Stimulated activated CD4-positive, alpha-beta T cell treated with anti-CD3 and anti-CD28 coated beads, Interleukin-1b, Interleukin-23, amount 100 ng/mL, for 4 hours (primary cell): ENCODE data around the gene TPR.
"Not testable (repeated sequence)": the region's sequence is repeated elsewhere in the genome, so short reads cannot be mapped to it uniquely, and the experiment has no call there.

Experiments used
- DNase-seq, 2 donors: peaks; one replicate each; pipeline ENCODE4 v3.0.0-alpha.2; 2020; ENCODE audit warnings: low read depth in 2 of 2

Gene TPR

GRCh38 chr1:186375152-186375928 lies at the start of gene TPR, which contains the start of gene ODR4:
TPR (minus strand) TSS chr1:186375253; CDS start chr1:186375028, 225 bp downstream.
ODR4 (plus strand) TSS chr1:186375838; CDS start chr1:186379786, 3,948 bp downstream.
- DNase-seq = peak; percentile 90 to 93

DNA sequence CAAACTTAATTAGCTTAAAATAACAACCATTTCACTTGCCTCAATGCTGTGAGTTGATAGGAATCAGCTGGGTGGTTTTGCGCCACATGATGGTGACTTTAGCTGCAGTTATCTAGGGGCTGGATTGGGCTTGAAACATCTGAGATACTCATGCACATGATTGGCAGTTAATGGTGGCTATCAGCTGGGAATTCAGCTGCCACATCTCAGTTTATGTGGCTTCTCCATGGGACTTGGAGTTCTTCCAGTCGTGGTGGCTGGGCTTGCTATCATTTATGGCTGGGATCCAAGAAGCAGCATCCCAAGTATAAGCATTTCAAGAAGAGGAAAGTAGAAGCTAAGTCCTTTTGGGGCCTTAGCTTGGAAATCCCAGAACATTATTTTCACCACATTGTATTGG lies 49.5 kb upstream of the TPR start:
- no peak for DNase-seq

DNA sequence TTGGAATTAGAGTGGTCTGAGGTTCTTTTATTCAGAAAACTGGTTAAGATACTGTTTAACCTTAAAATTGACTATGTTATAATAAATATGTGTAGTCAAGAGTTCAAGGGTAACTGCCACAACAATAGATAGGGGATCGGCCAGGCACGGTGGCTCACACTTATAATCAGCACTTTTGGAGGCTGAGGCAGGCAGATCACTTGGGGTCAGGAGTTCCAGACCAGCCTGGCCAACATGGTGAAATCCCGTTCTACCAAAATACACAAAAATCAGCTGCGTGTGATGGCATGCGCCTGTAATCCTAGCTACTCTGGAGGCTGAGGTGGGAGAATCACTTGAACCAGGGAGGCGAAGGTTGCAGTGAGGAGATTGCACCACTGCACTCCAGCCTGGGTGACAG lies 46.4 kb upstream of the TPR start:
- DNase-seq = no peak

- no peak for DNase-seq
Measured at GRCh38 chr1:186420923-186421322, 45.9 kb upstream of the TPR start.

DNA sequence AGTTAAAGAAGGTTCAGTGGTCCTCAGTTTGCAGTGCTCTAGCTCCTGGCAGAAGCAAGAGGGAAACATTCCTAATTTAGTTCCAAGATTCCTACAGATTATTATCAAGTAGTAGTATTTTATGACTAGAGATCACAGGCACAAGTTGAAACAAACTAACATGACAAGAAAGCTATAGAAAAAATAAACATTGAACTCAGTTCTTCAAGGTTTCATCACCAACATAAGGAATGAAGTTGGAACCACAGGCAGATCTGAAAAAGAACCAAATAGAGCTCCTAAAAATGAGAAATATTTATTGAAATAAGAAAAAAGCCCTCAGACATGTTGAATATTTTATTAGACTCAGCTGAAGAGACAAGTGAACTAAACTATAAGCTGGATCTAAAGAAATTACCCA lies 45.3 kb upstream of the TPR start:
- no peak for DNase-seq

DNA sequence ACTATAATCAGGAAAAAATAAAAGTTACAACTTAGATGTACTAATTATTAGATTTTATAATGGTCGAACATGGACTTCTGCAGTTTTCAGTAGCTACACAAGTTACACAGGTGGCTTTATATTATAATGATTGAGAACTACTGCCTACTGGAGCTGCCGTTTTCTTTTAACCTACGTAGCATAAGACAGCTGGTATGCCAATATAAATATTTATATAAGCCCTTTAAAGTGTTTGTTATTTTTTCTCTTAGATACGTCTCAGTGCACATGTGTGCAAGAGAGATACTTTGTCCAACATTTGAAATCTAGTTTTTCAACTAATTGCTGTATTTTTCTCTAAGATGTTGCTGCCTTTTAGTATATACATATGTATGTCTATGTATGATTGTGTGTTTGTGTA lies 43.5 kb upstream of the TPR start:
- DNase-seq = no peak

DNA sequence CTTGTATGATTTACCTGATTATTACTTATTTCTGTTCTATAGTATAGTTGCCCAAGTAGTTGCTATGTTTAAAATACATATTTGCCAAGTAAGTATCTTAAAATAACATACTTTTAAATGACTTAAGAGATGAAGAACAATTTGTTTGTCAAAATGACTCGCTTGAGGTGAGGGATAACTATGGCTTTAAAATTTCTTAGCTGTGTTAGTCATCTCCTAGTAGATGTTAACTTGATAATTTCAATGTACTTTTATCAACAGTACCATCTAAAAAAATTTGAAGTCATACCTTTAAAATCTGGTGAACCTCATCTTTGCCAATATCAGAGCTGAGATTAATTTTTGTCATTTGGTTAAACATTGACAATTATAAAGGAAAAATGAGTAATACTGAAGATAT lies 38.3 kb upstream of the TPR start:
- DNase-seq = no peak

DNA sequence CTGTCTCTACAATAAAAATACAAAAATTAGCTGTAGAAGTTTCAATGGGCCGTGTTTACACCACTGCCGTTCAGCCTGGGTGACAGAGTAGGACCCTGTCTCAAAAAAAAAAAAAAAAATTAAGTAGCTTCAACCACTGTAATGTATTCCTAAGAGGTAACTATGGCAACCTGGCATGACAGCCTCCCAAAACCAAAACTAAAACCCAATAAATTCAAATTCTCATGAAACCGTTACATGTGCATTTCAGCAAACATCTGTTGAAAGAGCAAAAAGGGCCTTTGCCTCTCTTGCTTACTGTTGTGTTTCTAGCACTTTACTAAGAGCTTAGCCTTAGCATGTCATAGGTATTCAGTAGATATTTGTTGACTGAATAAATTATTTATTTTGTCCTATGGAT lies 34.0 kb upstream of the TPR start:
- no peak for DNase-seq

- DNase-seq = no peak
Measured at GRCh38 chr1:186404454-186405051, 29.5 kb upstream of the TPR start.

DNA sequence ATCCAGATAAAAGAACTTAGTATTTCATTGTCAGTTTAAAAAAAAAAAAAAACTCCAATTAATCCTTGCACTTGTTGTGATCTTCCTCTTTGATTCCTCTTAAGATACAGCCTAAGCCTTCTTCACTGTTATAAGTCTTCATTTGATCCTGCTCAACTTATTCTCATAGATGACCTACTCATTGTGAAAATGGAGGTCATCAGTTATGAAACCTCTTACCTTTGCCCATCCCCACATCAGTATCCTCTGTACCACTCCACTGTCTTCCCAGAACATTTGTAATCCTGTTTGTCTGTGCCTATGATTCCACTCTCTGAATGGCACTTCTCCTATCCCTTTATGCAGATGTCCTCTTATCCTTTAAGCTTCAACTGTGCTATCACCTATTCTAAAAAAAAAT lies 28.6 kb upstream of the TPR start:
- no peak for DNase-seq

- DNase-seq = not testable (repeated sequence)
Measured at GRCh38 chr1:186401446-186401845, 26.4 kb upstream of the TPR start.

GRCh38 chr1:186392711-186393110 lies 17.7 kb upstream of the TPR start:
- DNase-seq = not testable (repeated sequence)

DNA sequence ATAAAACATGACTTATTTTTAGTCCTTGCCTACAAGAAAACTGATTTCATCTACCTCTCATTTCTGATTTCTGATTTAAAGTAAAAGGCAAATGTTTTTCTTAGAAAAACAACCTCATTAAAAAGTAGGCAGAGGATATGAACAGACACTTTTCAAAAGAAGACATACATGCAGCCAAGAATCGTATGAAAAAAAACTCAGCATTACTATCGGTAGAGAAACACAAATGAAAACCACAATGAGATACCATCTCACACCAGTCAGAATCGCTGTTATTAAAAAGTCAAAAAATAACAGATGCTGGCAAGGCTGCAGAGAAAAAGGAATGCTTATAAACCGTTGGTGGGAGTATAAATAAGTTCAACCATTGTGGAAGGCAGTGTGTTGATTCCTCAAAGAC lies 16.8 kb upstream of the TPR start:
- no peak for DNase-seq

DNA sequence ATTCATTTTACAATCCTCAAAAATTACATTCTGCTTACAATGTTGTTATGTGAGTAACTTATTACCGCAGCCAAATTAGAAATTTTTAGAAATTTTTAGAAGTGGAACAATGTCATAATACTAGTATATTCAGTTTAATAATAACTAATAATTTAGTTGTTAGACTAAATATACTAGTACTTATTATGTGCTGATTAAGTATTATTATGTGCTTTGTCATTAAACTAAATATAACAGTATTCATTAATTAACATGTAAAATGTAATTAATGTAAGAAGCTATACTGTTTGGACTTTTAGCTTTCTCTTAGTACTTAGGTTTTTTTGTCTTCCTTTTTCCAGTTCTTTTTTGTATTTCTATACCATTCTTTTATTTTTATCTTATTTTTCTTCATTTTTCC lies 15.9 kb upstream of the TPR start:
- DNase-seq = no peak

DNA sequence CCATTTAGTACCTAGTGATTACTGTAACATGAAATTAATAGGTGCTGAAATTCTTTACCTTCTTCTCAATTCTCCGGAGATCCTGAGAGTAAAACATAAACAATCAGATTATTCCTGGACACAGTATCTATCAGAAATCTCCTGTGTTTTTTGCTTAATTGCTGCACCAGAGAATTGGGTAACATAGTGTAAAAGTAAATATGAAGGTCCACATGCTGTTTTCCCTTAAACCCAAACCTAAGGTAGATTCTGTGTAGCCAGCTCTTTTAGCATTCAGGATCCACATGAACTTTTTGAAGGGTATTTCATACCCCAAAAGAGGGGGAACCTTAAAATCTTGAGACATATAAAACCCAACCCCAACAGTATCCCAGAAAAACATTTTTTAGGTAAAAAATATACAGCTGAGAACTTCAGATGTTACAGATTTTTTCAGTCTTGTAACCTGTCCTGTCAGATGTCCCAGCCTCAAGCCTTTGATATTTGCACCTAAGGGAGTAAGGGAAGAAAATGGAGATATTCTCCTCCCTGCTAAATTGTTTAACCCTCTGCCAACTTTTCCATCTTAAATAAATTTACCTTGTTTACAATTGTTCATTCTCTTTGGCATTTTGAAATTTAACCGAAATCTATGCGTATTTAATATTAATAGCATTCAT lies 11.8 kb upstream of the TPR start:
- DNase-seq = no peak

DNA sequence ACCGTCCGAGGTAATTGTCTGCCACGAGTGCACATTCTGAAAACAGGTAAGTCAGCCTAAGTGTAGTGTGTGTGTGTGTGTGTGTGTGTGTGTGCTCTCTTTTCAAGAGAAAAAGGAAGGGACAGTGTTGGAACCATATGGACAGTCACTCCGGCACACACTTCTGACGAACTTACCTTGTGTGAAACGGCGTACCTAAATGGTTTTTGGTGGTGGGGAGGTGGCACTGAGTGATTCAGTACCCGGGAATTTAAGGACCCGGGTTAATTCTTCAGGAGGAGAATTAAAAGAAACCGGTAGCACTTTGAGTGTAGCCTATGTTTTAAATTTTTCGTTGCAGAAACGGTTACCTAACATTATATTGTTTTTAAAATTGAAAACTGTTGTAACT lies 871 bp upstream of the TPR start:
- no peak for DNase-seq

DNA sequence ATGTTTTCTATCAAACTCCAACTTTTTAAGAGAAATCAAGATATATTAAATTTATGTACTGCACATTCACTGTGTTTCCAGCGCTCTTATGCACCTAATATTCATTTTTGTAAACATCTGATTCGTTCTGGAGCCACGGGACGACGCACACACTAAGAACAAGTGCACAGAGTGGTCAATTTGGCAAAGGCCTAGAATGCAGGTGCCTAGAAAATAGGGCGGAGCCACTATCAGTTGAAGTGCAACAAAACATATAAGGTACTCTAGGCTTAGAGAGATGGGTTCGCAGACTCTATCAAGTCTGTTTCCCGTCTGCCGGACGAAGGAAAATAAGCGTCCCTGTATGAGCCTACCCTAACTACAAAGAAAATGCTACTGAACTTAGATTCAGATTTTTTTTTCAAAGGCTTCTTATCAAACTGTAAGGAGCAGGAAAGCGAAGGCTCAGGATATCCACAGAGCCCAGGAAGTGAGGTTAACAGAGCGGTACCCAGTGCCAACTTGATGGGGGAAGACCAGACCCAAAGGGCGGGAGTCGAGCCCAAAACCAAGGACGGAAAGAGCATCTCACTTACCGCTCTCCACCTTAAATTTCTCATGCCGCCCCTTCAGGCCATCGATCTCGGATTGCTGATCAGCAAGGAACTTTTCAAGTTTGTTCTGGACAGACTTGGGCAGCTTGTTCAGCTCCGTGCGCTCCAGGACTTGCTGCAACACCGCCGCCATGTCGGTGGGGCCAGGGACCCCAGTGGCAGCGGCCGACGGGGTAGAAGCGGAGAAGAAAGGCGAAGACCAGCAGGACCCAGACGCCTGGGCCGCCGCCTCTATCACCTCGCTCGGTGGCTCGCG lies 526 bp downstream of the TPR start:
- peak in 1 of 2 donors; percentile 8 for DNase-seq

GRCh38 chr1:186347837-186348691 lies 27.0 kb downstream of the TPR start:
- not testable (repeated sequence) for DNase-seq

DNA sequence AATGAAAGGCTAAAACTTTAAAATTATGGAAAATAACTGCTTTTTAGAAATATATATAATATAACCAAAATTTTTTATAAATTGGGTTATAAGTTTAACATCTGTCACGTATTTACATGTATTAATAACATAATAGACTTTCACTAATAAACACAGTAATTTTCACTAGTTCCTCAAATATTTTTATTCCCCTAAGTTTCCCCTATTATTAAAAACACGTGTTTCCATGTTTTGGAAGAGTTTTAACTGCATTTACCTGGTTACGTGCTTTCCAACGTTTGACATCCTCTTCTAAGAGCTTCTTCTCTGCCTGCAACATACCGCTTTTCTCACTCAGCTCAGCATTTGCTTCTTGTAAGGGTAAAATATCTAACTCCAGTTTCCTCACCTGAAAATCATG lies 34.3 kb downstream of the TPR start:
- DNase-seq = no peak

GRCh38 chr1:186337554-186337953 lies 37.5 kb downstream of the TPR start:
- no peak for DNase-seq

DNA sequence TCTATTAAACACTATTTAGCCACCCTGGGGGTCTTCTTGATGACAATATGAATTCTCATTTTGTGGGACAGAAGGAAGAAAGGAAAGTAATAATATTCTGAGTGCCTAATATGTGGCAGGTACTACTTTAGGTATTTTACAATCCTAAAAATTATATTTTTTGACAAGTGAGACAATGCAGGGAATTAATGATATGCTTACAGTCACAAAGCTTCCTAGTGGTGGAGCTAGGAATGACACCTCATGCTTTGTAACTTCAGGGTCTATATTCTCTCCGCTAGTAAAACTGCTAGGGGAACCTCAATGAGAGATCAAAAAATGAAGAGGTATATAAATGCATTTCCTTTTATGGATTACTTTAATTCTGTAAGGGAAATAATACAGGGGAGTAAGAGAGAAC lies 44.3 kb downstream of the TPR start:
- DNase-seq = no peak
